ENCODE results near the gene AMER2.
A peak's percentile ranks its signal among the peaks of the same experiment; 100 is the strongest.

Gene AMER2, protein sequence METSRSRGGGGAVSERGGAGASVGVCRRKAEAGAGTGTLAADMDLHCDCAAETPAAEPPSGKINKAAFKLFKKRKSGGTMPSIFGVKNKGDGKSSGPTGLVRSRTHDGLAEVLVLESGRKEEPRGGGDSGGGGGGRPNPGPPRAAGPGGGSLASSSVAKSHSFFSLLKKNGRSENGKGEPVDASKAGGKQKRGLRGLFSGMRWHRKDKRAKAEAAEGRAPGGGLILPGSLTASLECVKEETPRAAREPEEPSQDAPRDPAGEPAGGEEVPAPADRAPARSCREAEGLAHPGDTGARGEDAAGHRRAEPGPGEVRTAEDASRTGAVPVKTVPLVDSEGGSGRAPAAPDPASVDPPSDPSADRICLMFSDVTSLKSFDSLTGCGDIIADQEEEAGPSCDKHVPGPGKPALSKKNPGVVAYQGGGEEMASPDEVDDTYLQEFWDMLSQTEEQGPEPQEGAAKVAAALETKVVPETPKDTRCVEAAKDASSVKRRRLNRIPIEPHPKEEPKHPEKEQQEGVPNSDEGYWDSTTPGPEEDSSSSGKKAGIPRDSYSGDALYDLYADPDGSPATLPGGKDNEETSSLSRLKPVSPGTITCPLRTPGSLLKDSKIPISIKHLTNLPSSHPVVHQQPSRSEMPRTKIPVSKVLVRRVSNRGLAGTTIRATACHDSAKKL

DNA sequence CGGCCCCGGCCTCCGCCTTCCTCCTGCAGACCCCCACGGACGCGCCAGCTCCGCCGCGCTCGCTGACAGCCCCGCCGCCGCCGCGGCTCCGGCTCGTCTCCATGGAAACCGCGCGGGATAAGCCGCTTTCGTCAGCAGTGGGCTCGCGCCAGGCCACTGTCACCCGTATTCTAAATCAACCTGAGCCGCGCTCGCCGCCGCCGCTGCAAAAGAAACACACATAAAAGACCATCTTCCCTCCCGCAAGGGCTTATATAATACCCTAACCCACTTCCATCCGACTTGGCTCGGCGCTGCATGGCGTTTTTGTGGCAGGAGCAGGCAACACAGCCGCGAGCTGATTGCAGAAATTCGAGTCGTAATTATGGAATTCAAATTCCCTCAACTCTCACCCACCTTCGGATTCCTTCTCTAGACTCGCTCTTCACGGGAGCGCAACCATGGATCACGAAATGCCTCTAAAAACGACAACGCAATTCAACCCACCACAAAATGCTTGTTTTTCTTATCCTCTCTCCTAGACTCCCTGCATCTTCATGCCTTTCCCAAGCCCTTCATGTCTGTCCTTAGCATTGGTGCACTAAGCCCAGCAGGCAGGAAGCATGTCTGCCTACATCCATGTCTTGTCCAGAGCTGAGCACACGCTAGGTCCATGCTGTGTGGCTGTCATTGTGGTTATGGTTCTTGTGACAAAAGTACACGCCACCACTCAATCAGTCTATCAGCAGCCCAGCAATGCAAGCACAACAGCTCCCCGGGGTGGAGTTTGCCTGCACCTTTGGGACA, at the start of gene AMER2:
TSS of gene AMER2 (minus strand) at position 772 of the 786 bp plus-strand sequence. CDS start at position 103, 669 bp downstream.
- intact Hi-C loops (cut with micrococcal nuclease), result no loop called here
- Mint-ChIP-seq H3K36me3 (ENCODE audit: low read depth) (no peaks in the 10 kb centered on the region), H3K4me3 (peak within 1 kb of the TSS; percentile 4), H3K4me1 (ENCODE audit: low read depth) (peaks cover 12% of the 10 kb centered on the region), H3K9me3 (no peaks in the 10 kb centered on the region), H3K27ac (no peak within 1 kb of the TSS), H3K27me3 (peaks cover 67% of the 10 kb centered on the region)

DNA sequence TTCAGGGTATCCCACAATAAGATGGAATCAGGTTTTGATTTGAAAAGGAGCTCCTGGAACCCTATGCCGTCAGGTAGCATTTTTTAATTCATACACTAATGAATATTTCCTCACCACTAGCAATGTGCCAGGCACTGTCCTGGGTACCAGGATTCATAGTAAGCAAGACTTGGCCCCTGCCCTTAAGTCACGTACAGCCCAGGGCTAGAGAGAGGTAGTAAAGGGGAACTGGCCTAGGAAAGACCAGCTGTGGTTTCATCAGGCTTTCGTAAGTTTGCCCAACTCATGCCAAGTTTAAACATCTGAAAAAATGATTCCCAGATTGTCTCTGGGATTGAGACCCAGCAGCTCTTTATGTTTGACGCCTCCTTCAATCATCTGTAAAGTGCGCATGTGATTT, 45.9 kb upstream of the AMER2 start:
- Mint-ChIP-seq H3K4me3 (no peak overlapping the region), H3K27me3 (peaks cover 17% of the 10 kb centered on the region), H3K9me3 (no peaks in the 10 kb centered on the region), H3K4me1 (ENCODE audit: low read depth) (peaks cover 22% of the 10 kb centered on the region), H3K36me3 (ENCODE audit: low read depth) (no peaks in the 10 kb centered on the region), H3K27ac (no peak overlapping the region)
- intact Hi-C loops (cut with micrococcal nuclease), result no loop called here

DNA sequence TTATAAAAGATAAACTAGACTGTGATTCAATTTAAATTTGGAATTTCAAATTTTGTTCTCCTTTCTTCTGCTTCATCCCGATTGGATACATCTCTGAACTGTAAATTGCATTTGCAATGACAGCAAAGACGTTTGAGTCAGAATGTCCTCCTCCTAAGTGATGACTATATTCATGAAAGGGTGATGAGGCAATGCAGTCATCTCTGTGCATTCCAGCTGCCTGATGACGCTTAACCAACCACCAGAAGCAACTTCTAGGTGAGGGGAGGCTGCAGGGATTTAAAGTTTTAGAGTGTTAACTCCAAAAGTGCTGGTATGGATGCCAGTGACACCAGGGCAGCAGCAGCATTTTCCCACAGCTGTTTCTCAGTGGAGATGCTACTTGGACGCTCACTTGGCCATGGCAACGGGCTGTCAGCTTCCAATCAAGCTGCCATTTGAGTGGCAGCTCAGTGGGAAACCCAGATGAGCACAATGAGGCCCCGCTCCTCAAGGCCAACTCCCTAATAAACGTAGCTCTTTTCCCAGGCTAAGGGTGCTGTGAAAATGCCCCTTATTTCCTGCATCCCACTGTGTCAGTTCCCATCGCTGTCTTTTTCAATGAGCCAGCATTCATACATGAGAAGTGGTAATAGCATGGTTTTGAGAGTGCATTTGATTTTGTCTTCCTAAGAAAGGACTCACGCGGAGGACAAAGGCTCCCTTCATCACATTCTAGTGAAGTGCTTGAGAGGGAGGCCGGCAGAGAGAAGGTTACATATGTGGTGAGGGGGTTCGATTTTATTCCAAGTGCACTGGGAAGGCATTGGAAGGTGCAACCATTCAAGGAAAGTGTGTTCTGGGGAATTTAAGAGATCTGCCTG, 45.2 kb upstream of the AMER2 start:
- no peak overlapping the region for H3K4me3 Mint-ChIP-seq
- H3K9me3 Mint-ChIP-seq, result no peaks in the 10 kb centered on the region

DNA sequence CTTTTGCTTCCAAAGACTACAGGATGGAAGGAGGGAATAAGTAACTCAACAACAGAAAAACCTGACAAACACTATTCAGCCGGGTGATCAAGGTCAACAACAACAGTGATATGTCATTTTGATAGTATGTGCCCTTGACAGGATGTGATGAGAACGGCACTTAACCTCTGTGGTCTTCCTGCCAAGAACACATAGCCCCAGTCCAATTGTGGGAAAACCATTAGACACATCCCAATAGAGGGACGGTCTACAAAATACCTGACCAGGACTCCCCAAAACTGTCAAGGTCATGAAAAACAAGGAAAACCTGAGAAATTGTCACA, 43.1 kb upstream of the AMER2 start:
- Mint-ChIP-seq H3K27ac (no peak overlapping the region), H3K27me3 (peaks cover 10% of the 10 kb centered on the region), H3K36me3 (ENCODE audit: low read depth) (no peaks in the 10 kb centered on the region), H3K4me3 (no peak overlapping the region), H3K9me3 (no peaks in the 10 kb centered on the region), H3K4me1 (ENCODE audit: low read depth) (peaks cover 21% of the 10 kb centered on the region)
- intact Hi-C loops (cut with micrococcal nuclease), result no loop called here

More for the DNA sequence above, 45.2 kb upstream of the AMER2 start:
- Mint-ChIP-seq H3K27ac (no peak overlapping the region), H3K27me3 (peaks cover 12% of the 10 kb centered on the region), H3K4me1 (ENCODE audit: low read depth) (peaks cover 22% of the 10 kb centered on the region), H3K36me3 (ENCODE audit: low read depth) (no peaks in the 10 kb centered on the region)
- intact Hi-C loops (cut with micrococcal nuclease), result no loop called here

DNA sequence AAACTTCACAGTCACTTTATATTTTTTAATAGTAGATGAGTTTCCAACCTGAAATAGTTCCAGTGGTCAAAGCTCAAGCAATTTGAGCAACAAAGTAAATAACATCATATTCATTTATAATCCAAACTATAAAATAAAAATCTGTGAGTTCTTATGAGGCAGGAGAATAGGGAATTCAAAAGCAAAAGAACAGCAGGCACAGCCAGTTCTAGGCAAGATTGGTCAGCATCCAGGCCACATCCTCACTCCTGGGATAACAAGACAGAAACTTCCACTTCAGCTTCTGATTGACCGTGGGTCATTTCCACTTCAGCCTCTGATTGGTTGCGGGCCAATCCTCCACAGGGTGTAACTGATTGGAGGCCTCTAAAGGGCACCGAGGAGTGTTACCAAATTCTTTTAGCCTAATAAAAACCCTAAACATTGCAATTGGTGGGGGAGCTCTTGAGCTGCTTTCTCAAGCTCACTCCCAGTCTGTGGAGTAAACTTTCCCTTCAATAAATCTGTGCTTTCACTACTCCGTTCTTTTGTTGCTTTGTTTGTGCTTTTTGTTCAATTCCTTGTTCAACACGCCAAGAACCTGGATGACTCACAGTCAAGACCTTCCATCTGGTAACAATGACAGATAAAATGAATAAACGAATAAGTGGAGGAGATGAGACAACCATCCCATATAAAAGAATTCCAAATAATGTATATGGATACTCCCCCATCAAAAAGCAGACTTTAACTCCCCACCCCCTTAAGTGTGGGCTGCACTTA, 42.6 kb upstream of the AMER2 start:
- Mint-ChIP-seq H3K4me3 (no peak overlapping the region), H3K4me1 (ENCODE audit: low read depth) (peaks cover 16% of the 10 kb centered on the region), H3K9me3 (no peaks in the 10 kb centered on the region), H3K27me3 (peaks cover 10% of the 10 kb centered on the region), H3K36me3 (ENCODE audit: low read depth) (no peaks in the 10 kb centered on the region), H3K27ac (no peak overlapping the region)
- intact Hi-C loops (cut with micrococcal nuclease), result no loop called here

DNA sequence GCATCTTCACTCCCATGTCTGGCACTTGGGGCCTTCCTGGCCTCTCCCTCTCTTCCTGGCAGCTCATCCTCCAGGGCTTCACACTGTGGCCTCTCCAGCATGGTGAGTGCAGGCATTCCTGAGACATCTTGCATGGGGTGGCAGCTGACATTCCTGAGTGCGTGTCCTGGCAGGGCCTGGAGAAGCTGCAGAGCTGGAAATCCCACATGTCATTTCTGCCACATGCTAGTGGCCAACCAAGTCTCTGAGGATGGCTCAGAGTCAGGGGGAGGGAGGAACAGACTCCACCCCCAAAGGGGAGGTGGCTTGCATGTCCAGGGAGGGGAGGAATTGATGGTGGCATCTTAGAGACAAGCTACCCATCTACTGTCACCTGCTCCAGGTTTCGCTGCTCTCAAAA, 41.6 kb upstream of the AMER2 start:
- H3K27ac Mint-ChIP-seq, result no peak overlapping the region
- intact Hi-C loops (cut with micrococcal nuclease), result no loop called here
- no peak overlapping the region for H3K4me3 Mint-ChIP-seq
- no peaks in the 10 kb centered on the region for H3K36me3 Mint-ChIP-seq (ENCODE audit: low read depth)
- no peaks in the 10 kb centered on the region for H3K9me3 Mint-ChIP-seq
- H3K4me1 Mint-ChIP-seq (ENCODE audit: low read depth), result peaks cover 6% of the 10 kb centered on the region
- peaks cover 8% of the 10 kb centered on the region for H3K27me3 Mint-ChIP-seq

DNA sequence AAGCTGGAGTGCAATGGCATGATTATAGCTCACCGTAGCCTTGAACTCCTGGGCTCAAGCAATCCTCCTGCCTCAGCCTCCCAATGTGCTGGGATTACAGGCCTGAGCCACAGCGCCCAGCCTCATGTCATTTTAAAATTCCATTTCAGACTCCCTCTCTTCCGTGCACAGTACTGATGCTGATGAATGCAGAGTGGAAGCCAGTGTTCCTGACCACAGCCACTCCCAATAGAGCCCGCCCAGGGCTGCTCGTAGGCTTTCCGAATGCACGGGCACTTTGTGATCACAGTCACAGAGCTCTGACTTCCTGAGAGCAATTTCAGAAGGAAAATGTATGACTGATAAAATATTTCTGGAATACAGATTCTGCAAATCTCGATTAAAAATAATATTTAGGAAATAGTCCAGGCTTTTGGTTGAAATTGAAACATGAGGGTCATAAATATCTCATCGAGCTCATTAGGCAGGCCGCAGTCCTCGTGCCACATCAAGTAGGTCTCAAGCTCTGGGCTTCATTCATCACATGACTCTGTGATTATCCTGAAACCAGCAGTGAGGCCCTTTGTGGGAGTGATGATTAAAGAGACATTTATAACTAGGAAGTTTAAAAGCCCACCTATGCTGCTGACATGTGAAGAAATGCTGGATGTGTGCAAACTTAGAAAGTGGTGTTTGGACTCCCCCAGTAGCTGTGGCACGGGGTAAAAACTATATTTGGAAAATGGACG, 38.9 kb upstream of the AMER2 start:
- no peaks in the 10 kb centered on the region for H3K9me3 Mint-ChIP-seq
- peaks cover 10% of the 10 kb centered on the region for H3K27me3 Mint-ChIP-seq
- no peaks in the 10 kb centered on the region for H3K4me1 Mint-ChIP-seq (ENCODE audit: low read depth)
- H3K4me3 Mint-ChIP-seq, result no peak overlapping the region
- no peak overlapping the region for H3K27ac Mint-ChIP-seq
- no peaks in the 10 kb centered on the region for H3K36me3 Mint-ChIP-seq (ENCODE audit: low read depth)
- intact Hi-C loops (cut with micrococcal nuclease), result no loop called here

DNA sequence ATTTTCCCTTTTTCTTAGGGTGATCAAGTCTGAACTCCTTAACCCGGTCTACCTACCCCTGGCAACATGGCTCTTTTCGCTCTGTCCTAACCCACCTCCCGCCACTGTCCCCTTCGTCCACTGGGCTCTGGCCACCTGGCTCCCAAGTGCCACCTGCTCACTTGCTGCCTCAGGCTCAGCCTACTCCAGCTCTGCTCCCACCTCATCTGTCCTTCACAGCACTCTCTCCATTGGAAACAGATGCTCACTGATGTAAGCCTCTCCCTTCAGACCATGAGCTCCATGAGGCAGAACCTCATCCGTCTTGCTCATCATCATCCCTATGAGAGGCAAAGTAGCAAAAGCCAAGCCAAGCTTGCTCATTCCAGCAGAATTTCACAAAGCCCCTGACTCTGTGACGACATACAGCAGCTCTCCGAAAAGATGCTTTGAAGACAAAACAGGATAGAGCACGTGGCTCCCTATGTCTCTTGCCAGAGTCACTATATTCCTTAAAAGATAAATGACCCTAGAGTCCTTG, 35.3 kb upstream of the AMER2 start:
- H3K4me3 Mint-ChIP-seq, result no peak overlapping the region

DNA sequence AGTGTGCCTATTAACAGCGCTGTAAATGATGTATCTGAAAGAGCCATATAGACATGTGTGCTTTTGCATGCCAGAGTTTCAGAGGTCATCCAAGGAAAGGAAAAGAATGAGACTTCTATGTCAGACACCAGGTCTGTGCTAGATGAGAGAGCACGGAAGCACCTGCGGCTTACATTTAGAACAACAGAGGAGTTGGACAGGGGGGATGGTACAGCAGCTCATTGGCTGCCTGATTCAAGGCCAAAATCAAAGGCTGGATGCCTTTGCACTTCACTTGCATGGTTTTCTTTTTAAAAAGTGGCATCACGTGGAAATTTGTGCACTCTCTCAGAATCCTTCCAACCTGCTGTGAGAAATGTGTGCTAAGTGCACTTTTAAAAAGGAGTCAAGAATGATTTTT, 32.8 kb upstream of the AMER2 start:
- intact Hi-C loops (cut with micrococcal nuclease), result no loop called here
- Mint-ChIP-seq H3K27me3 (peaks cover 7% of the 10 kb centered on the region), H3K9me3 (no peaks in the 10 kb centered on the region), H3K27ac (no peak overlapping the region), H3K36me3 (ENCODE audit: low read depth) (no peaks in the 10 kb centered on the region), H3K4me1 (ENCODE audit: low read depth) (no peaks in the 10 kb centered on the region), H3K4me3 (no peak overlapping the region)

More for the DNA sequence above, 35.3 kb upstream of the AMER2 start:
- intact Hi-C loops (cut with micrococcal nuclease), result no loop called here
- peaks cover 7% of the 10 kb centered on the region for H3K27me3 Mint-ChIP-seq
- H3K4me1 Mint-ChIP-seq (ENCODE audit: low read depth), result no peaks in the 10 kb centered on the region
- H3K9me3 Mint-ChIP-seq, result no peaks in the 10 kb centered on the region
- H3K36me3 Mint-ChIP-seq (ENCODE audit: low read depth), result no peaks in the 10 kb centered on the region
- no peak overlapping the region for H3K27ac Mint-ChIP-seq

DNA sequence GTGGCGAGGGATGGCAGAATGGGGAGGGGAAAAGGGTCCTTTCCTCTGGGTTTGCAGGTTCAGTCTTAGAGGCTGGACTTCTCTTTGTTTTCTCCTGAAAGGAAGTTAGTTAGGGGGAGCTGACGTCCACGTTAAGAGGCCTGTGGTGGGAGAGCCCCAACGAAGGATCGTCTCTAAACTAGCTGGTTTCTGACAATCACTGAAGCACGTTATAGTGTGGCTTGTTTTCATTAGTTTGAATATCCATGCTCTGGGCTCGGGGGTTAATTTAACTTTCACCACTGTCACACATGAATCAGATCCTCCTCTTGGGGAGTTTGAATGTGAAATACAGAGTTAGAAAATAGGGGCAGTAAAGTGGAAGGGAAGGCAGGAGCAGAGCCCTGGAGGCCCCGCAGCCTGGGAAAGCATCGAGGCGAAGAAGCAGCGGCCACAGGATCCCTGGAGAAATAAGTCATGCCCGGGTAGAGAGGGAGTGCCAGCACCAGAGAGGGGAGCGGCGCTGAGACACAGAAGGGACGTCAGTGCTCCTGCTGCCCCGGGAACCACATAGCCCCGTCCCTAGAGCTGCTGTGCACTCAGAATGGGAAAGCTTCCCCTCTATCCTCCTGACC, 31.1 kb upstream of the AMER2 start:
- H3K4me3 Mint-ChIP-seq, result no peak overlapping the region
- intact Hi-C loops (cut with micrococcal nuclease), result no loop called here
- H3K27me3 Mint-ChIP-seq, result peaks cover 6% of the 10 kb centered on the region
- H3K9me3 Mint-ChIP-seq, result no peaks in the 10 kb centered on the region
- no peak overlapping the region for H3K27ac Mint-ChIP-seq
- no peaks in the 10 kb centered on the region for H3K4me1 Mint-ChIP-seq (ENCODE audit: low read depth)
- H3K36me3 Mint-ChIP-seq (ENCODE audit: low read depth), result no peaks in the 10 kb centered on the region

DNA sequence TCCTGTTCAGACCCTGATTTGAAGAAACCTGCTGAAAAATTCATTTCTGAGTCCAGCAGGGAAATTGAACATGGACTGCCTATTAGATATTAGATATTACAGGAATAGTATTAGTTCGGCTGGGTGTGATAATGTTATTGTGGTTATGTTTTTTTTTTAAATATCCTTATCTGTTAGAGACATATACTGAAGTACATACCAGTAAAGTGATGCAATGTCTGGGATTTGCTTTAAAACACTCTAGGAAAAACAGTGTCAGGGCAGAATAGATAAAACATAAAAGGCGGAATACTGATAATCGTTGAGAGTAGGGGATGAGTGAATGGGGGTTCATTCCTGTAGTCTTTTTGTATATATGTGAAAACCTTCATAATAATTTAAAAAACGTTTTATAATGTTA, 28.7 kb upstream of the AMER2 start:
- intact Hi-C loops (cut with micrococcal nuclease), result no loop called here
- Mint-ChIP-seq H3K27ac (no peak overlapping the region), H3K4me3 (no peak overlapping the region), H3K36me3 (ENCODE audit: low read depth) (no peaks in the 10 kb centered on the region), H3K9me3 (no peaks in the 10 kb centered on the region), H3K27me3 (peaks cover 12% of the 10 kb centered on the region), H3K4me1 (ENCODE audit: low read depth) (no peaks in the 10 kb centered on the region)

DNA sequence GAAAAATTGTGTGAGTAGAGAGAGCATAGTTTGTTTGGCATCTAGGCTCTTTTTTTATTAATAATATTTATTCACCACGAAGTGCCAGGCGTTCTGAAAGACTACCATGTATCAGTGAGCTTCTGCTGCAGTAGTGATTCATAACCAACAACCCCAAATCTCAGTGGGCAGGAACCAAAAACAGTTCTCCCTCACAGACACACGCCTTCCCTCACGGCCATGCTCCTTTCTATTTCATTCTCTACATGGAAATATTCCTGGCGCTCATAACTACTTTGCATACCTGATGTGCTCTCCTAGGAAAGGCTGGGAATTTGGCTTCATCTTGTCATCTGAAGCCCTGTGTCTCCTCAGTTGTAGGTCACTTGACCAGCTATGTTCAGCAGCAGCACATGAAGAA, 26.6 kb upstream of the AMER2 start:
- no peaks in the 10 kb centered on the region for H3K4me1 Mint-ChIP-seq (ENCODE audit: low read depth)
- no peak overlapping the region for H3K4me3 Mint-ChIP-seq
- H3K27ac Mint-ChIP-seq, result no peak overlapping the region
- intact Hi-C loops (cut with micrococcal nuclease), result no loop called here
- H3K9me3 Mint-ChIP-seq, result no peaks in the 10 kb centered on the region
- H3K36me3 Mint-ChIP-seq (ENCODE audit: low read depth), result no peaks in the 10 kb centered on the region
- H3K27me3 Mint-ChIP-seq, result peaks cover 11% of the 10 kb centered on the region

Measured in dendritic cell treated with granulocyte-macrophage colony-stimulating factor and Interleukin-4, amounts not matched to agents 40 ng/mL and 50 ng/mL, for 4 days (primary cell).